Adipose tissue (tissue), 3 donors: ENCODE data around the gene PPP1R12A. TPM values are rescaled to one million over a fixed set of nuclear protein-coding genes. Genes with fewer than 3 reads are reported as not detected.
"Not testable (repeated sequence)": the region's sequence is repeated elsewhere in the genome, so short reads cannot be mapped to it uniquely, and the experiment has no call there.

Experiments
- H3K27ac ChIP-seq: one replicate; pipeline ENCODE4 v1.5.1; 2013; ENCODE audit warnings: low read depth, low read length
- WGBS, 3 donors: extraction: QIAGEN DNeasy Blood & Tissue Kit; methylation state at CpG; one replicate each; pipeline ENCODE4 v1.1.7; 2013; 5-methylcytosine and 5-hydroxymethylcytosine counted together
- polyA plus RNA-seq, 3 donors: library from polyadenylated mRNA; stranded (reverse); fragments of 200-250 nt; gene quantifications; one replicate each; pipeline ENCODE4 v1.2.3, GENCODE V29; 2013
- donor health status: healthy with polysubstance abuse.
- donor health status: Bipolar disorder and iron deficiency.
- donor health status: healthy.

PPP1R12A gene
- polyA plus RNA-seq, 3 donors, result 6.2 to 18.2 (median 15.4) TPM

DNA sequence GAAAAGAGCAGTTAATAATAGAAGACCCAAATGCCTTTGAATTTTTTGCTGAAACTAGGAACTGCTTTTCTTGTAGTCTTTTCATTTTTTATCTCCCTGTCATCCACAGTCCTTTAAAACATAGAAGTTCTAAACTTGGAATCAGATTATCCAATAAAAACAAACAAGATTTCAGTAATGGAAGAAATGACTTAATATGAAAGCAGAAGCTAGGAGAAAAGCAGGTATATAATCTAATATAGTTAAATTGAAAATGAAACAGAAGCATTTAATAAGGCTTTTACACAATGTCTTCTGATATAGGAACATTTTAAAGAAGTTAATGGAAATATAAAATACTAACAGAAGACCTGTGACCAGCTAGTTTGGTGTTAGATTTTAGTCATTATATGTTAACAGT lies 26.5 kb downstream of the PPP1R12A start:
- no peak overlapping the region for H3K27ac ChIP-seq

DNA sequence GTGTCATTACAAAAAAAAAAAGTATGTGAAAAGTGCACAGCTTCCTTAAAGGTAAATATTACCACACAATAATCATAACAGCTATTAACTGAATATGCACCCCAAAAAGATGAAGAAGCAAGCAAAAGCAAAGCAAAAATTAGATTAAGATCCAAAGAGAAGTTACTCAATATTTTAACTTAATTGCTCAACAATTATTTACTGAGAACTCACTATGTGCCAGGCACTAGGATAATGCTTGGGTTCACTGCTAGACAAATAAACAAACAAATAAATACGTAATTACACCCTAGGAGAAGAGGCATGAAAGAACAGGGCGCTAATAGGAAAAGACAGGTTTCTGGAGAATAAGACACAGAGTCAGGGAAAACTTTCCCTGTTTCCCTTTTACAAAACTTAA lies 33.4 kb downstream of the PPP1R12A start:
- WGBS, 3 donors, result 78 to 85% (median 84%) methylated on average over 2 of the region's 2 CpGs
- no peak overlapping the region for H3K27ac ChIP-seq

DNA sequence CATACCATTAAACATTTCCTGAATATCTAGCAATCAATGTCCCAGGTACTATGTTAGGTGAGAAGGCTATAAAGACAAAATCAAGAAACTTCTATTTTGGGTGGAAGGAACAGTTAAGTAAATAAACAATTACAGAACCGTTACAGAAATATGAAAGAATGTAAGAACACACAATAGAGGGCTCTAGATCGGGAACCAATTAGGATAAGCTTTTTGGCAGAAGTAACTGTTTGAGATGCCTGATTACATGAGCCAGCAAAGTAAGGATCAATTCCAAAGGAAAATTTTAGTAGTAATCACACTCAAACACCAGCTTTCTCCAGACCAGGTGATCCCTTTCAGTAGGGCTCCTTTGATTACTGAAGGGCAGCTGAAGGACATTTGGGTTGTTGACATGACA lies 33.9 kb downstream of the PPP1R12A start:
- WGBS, 3 donors, result 17 to 56% (median 38%) methylated on average over 2 of the region's 2 CpGs
- H3K27ac ChIP-seq, result no peak overlapping the region

DNA sequence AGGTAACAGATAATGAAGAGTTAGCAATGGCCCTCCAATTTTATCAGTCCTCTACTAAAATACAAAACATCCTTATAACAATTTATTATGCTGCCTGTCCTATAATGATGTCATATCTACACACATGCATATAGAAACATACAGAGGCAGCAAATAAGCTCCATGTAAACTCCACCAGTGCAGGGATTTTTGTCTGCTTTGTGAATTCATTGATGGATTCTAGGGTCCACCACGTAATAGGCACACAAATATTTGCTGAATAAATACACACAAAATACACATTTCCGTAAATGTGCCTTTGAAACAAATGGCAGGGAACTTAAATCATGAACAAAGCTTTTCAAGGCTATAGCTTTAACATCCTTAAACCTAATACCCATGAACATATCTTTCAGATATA lies 34.7 kb downstream of the PPP1R12A start:
- WGBS, 3 donors, result 50 to 98% (median 94%) methylated on average over 2 of the region's 2 CpGs
- H3K27ac ChIP-seq, result no peak overlapping the region

DNA sequence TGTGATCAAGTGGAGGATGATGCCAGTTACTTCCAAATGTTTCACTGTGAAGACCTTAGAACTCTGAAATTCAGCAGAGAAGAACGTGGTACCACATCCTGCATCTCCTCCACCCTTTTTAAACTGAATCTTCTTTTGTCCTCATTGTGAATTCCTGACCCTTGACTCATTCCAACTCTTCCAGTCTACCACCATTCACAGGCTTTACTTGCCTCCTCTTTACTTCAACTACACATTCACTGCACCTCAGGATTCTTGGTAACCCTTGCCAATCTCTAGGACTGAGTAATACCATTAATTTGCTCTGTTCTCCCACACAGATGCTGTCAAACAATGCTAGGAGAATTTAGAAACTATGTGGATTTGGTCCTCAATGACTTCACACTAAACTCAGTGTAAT lies 37.3 kb downstream of the PPP1R12A start:
- no peak overlapping the region for H3K27ac ChIP-seq
- 63 to 90% (median 71%) methylated on average over 1 of the region's 1 CpG for WGBS, 3 donors

DNA sequence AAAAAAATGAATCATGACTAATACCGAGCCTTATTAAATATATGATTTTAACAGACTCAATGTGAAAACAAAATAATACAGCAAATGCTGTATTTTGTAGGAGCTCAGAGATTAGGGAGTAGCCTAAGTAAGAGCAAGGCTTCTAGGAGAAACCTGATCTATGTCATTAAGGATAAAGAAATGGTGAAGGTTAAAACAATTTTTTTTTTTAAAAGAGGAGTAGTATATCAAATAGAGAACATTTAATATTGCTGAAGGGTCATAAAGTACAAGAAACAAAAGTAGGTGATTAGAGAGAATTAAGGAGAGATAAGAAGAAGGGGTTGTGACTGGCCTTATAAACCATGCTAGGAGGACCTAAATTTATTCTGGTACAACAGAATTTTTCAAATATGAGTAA lies 39.1 kb downstream of the PPP1R12A start:
- no peak overlapping the region for H3K27ac ChIP-seq
- WGBS, 3 donors, result 54 to 77% (median 65%) methylated on average over 1 of the region's 1 CpG

DNA sequence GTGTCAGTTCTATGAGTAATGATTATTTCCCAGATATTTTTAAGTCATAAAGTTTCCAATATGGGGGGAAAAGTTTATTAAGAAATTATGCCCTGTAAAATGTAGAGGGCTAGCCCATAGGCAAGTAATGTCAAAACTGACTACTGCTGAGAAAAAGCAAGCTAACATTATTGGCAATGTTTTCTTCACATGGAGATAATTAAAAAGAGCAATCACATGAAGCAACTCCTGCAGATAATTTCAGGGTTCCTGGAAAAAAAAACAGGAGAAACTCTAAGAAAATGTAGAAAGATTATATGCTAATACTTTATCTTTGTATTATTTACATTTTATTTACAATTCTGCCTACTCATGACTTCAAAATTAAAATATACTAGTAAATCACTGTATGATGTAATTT lies 39.8 kb downstream of the PPP1R12A start:
- no peak overlapping the region for H3K27ac ChIP-seq

DNA sequence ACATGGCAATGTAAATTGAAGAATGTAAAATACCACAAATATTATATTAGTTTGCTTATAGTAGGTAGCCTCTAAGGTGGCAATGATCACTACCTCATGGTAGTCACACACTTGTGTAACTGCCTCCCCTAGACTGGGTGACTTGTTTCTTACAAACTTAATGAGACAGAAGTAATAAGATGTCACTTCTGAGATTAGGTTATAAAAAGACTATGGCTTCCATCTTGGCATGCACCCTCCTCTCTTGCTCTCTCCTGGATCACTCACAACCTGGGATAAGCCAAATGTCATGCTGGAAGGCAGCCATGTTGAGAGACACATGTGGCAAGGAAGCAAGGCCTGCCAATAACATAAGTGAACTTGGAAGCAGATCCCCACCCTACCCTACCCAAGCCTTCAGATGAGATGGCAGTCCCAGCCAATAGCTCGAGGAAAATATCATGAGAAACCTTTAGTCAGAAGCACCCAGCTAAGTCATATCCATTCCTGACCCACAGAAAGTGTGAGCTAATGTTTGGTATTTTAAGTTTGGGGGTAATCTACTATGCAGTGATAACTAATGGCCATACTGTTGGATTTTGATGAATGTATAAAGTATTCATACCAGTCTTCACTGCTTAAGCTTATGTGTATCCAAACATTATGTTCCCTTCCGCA lies 43.3 kb downstream of the PPP1R12A start:
- 95 to 98% (median 98%) methylated on average over 2 of the region's 2 CpGs for whole genome bisulfite sequencing, 3 donors
- no peak overlapping the region for H3K27ac ChIP-seq

DNA sequence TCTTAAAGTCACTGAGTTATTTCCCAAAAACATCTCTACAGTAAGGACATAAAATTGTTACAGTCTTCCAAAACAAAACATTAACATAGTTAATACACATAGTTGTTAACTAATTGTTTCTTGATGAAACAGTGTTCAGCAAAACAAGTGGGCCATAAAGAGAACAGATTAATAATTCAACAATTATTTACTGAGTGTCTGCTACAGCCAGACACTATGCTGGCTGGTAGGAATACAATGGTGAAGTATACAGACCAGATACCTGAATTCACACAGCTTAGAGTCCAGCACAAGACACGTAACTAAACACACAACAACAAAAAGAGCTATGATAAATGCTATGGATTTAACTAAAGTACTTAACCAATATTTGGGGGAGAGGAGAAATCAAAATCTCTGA lies 47.0 kb downstream of the PPP1R12A start:
- WGBS, 3 donors, result 55 to 90% (median 89%) methylated on average over 1 of the region's 1 CpG
- no peak overlapping the region for H3K27ac ChIP-seq

DNA sequence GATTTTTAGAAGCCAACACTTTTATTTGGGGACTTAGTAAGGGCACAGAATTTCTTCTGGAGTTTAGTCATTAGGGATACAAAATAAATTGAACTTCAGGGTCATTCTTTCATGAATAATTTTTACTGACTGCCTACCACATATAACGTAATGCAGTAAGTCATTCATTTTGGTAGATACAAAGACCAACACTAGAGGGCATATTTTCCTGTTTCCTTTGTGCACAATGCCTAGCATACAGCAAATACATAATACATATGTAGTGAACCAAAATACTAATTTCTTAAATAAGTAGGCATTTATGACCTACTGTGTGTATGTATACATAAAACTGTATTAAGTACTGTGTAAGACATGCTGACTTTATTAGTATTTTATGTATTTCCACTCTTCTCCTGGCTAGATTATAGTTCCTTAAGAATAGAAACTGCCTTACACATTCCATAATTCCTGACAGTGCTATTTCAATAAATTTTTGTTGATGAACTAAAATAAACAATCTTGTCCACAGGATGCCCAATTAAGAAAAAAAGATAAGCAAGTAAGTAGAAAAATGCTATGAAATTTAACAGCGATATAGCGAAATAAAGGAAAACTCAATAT lies 47.9 kb downstream of the PPP1R12A start:
- no peak overlapping the region for H3K27ac ChIP-seq

DNA sequence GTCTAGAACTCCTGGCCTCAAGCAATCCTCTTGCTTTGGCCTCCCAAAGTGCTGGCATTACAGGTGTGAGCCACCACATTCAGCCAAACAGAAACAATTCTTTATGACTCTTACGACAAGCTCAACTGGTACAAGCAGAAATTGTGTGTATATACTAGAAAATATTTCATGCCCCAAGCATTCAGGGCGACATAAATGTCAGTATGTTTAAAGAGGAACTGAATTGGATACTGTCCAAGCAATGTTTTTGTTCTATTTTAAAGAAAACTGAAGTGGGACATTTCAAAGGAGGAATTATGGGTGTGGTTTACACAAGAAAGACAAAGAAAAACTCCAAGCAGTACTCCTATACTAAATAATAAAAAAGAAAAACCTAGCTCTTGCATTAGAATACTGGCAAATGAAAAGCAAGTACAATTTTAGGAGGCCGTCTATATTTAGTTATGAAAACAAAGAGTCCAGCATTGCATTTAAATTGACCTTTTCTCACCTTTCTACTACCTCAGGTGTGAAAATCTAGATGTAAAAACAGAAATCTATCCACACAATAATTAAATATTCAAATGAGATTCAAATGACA lies 48.9 kb downstream of the PPP1R12A start:
- WGBS, 3 donors, result 61 to 70% (median 63%) methylated on average over 3 of the region's 3 CpGs
- no peak overlapping the region for H3K27ac ChIP-seq

More for the DNA sequence above, 47.9 kb downstream of the PPP1R12A start:
- 65 to 82% (median 65%) methylated on average over 3 of the region's 3 CpGs for WGBS, 3 donors

DNA sequence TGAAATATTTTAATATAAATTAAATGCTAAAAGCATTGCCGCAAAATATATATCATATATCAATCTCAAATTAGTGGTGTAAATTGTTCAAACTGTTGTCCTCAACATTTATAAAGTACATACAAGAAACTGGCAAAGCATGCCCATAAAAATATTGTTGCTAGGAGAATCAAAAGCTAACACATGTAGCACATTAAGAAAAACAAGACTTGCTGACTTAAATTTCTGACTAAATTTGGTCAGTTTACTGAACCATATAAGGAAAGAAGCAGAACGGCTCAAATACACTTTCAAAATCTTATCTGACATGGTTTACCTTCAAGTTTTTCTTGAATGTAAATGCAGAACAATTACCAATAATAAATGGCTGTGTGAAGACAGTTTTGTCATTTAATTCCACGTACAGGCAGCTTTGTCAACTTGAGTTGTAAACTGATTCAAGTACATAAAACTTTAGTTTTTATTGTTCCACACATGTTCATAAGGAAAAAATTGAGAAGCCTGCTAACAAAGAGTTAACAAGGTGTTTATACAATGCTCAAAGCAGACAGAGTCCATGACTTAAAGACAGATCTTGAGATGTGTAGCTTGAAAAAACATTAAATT lies 50.4 kb downstream of the PPP1R12A start:
- H3K27ac ChIP-seq, result no peak overlapping the region
- 71 to 73% (median 72%) methylated on average over 3 of the region's 3 CpGs for WGBS, 3 donors

DNA sequence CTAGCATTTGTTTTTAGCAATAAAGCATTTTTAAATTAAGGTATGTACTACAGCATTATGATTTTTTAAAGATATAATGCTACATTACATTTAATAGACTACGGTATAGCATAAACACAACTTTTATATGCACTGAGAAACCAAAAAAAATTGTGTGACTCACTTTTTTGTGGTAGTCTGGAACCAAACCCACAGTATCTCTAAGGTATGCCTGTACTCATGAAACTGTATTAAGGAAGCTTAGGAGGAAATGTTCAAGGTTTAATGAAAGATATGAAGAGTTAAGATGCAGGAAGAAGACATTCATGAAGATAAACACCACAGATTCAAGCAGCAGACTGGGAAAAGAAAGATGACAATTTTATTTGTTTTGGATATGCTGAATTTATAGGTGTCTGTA lies 51.7 kb downstream of the PPP1R12A start:
- no peak overlapping the region for H3K27ac ChIP-seq
- WGBS, 3 donors, result 93 to 98% (median 93%) methylated on average over 1 of the region's 1 CpG

DNA sequence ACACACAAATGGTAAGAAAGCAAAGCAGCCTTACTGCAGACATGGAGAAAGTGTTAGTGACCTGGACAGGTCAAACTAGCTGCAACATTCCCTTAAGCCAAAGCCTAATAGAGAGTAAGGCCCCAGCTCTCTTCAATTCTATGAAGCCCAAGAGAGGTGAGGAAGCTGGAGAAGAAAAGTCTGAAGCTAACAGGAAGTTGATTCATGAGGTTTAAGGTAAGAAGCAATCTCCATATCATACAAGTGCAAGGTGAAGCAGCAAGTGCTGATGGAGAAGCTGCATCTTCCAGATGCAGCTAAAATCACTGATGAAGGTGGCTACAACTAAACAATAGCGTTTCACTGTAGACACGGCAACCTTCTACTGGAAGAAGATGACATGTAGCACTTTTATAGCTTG lies 53.5 kb downstream of the PPP1R12A start:
- 93 to 100% (median 95%) methylated on average over 2 of the region's 2 CpGs for WGBS, 3 donors
- no peak overlapping the region for H3K27ac ChIP-seq

DNA sequence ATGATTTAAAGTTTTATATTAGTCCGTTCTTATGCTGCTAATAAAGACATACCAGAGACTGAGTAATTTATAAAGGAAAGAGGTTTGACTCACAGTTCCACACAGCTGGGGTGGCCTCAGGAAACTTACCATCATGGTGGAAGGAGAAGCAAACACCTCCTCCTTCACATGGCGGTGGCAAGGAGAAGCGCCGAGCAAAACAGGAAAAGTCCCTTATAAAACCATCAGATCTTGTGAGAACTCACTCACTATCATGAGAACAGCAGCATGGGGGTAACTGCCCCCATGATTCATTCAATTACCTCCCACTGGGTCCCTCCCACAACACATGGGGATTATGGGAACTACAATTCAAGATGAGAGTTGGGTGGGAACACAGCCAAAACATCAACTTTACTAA lies 56.4 kb downstream of the PPP1R12A start:
- 93 to 96% (median 94%) methylated on average over 4 of the region's 4 CpGs for WGBS, 3 donors
- H3K27ac ChIP-seq, result not testable (repeated sequence)

DNA sequence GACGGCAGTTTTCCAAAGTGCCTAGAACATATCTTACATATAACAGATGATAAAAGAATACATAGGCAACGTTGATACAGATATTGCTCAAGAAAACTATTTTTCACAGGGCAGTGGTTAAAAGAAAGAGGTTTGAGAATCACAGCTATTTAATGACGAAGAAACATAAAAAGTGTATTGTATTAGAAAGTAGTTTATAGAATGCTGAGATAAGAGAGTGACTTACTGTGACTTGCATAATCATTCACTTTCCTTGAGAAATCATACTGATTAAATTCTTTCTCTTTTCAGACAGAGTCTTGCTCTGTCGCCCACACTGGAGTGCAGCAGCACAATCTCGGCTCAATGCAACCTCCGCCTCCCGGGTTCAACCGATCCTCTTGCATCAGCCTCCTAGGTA lies 57.7 kb downstream of the PPP1R12A start:
- WGBS, 3 donors, result 85 to 94% (median 89%) methylated on average over 8 of the region's 8 CpGs
- H3K27ac ChIP-seq, result no peak overlapping the region

DNA sequence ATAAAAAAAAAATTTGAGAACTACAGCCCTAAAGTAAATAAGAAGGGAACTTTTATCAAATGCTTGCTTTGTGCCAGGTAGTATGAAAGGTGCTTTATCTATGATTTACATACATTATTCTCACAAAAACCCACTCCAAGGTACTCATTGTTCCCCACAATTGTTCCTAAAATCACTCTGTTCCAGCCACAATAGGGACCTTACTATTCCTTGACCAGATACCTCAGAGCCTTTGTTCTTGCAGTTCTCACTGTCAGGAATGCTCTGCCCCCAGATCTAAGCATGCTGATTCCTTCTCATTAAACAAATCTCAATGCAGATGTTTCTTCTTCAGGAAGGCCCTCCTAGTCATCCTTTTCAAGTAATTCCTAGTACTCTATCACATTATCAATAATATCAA lies 60.2 kb downstream of the PPP1R12A start:
- no peak overlapping the region for H3K27ac ChIP-seq

DNA sequence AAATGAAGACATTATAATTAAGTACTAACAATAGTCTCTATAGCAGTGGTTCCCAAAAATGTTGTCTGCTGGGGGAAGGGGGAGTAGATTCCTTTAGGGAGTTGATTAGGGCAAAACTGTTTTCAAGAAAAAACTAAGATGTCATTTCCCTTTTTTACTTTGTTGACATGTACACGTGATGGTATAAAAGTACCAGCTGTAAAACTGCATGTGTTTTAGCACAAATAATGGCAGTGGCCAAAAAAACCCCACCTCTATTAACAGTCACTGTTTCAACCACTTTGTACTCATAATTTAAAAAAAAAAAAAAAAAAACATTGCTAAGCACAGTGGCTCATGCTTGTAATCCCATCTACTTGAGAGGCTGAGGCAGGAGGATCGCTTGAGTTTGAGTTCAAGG lies 61.7 kb downstream of the PPP1R12A start:
- WGBS, 3 donors, result 69 to 76% (median 70%) methylated on average over 2 of the region's 2 CpGs

DNA sequence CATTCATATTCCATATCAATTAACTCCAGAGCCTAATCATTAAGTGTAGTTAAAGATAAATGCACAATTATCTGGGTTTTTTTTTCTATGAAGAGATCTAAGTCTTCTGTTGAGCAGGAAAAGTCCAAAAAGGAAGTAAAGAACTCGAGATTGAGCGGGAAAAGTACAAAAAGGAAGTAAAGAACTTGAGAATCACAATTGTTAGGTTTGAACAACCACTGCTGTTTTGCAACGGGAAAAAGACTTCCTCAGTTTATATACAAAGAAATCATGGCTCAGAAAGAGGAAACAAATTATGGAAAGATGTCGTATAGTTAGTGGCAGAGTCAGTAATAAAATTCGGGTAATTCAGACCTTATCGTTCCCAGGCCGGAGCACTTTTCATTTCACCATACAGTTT lies 63.3 kb downstream of the PPP1R12A start:
- WGBS, 3 donors, result 54 to 80% (median 59%) methylated on average over 7 of the region's 7 CpGs
- H3K27ac ChIP-seq, result no peak overlapping the region

More for the DNA sequence above, 61.7 kb downstream of the PPP1R12A start:
- no peak overlapping the region for H3K27ac ChIP-seq

DNA sequence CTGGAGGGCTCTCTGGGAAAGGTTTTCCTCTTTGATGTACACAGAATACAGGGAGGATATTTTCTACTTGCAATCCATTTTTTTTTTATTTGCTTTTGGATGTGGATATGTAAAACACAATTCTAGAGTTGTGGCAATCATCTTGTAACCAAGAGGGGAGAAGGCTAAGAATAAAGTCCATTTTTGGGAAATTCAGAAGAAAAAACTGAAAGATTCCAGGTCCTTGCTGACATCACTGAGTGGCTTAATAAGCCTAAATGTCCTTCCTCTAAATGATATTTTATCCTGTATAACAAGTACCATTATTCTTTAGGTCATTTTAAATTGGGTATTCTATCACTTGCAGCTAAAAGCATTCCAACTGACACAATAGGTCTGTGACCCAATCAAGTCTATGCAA lies 64.0 kb downstream of the PPP1R12A start:
- no peak overlapping the region for H3K27ac ChIP-seq
